Measurements from ENCODE around the gene LMLN.
"Not testable (repeated sequence)": the region's sequence is repeated elsewhere in the genome, so short reads cannot be mapped to it uniquely, and the experiment has no call there.

LMLN gene

GRCh38 chr3:198027045-198027798 is 67.2 kb downstream of the LMLN start:
- no peak for DNase-seq

GRCh38 chr3:198027799-198028390 is 67.9 kb downstream of the LMLN start:
- DNase-seq, result no peak

GRCh38 chr3:198028718-198029117 is 68.7 kb downstream of the LMLN start:
- no peak for DNase-seq

GRCh38 chr3:198030125-198030524 is 70.1 kb downstream of the LMLN start:
- no peak for DNase-seq

- DNase-seq, result no peak
These were observed 70.7 kb downstream of the LMLN start for GRCh38 chr3:198030726-198031125.

GRCh38 chr3:198032039-198032936 is 72.3 kb downstream of the LMLN start:
- no peak for DNase-seq

GRCh38 chr3:198043119-198043518 is 83.1 kb downstream of the LMLN start:
- no peak for DNase-seq

- DNase-seq, result no peak
These were observed 86.3 kb downstream of the LMLN start for GRCh38 chr3:198046120-198046857.

- DNase-seq, result no peak
These were observed 88.4 kb downstream of the LMLN start for GRCh38 chr3:198048445-198048844.

- DNase-seq, result no peak
These were observed 91.8 kb downstream of the LMLN start for GRCh38 chr3:198051836-198052235.

GRCh38 chr3:198053462-198053861 is 93.4 kb downstream of the LMLN start:
- not testable (repeated sequence) for DNase-seq

GRCh38 chr3:198061119-198062067 is 101.4 kb downstream of the LMLN start:
- DNase-seq, result no peak

- DNase-seq, result no peak
These were observed 102.0 kb downstream of the LMLN start for GRCh38 chr3:198062068-198062465.

- no peak for DNase-seq
These were observed 104.4 kb downstream of the LMLN start for GRCh38 chr3:198064420-198064819.

GRCh38 chr3:198065897-198066296 is 105.9 kb downstream of the LMLN start:
- no peak for DNase-seq

- no peak for DNase-seq
These were observed 107.4 kb downstream of the LMLN start for GRCh38 chr3:198067416-198067815.

- DNase-seq, result no peak
These were observed 110.9 kb downstream of the LMLN start for GRCh38 chr3:198070871-198071270.

GRCh38 chr3:198071602-198072287 is 111.7 kb downstream of the LMLN start:
- DNase-seq, result peak; percentile 5

GRCh38 chr3:198076722-198077308 is 116.8 kb downstream of the LMLN start:
- DNase-seq, result no peak

GRCh38 chr3:198079771-198080520 is 119.9 kb downstream of the LMLN start:
- no peak for DNase-seq
